ENCODE results near the gene SLC35F6.

The SLC35F6 gene

GRCh38 chr2:26764078-26764887, at the start of gene SLC35F6:
Gene SLC35F6 (plus strand): TSS chr2:26764284. CDS start chr2:26764350, 66 bp downstream.
- Histone ChIP-seq H3K4me3 (ENCODE audit: low read depth in 1 of 2, low read length in 2 of 2) (peak within 1 kb of the TSS; percentile 84 to 96), H3K27me3 (ENCODE audit: control insufficient read depth in 1 of 2, insufficient read depth in 2 of 2, low read length in 2 of 2) (no peaks in the 10 kb centered on the region), H3K27ac (ENCODE audit: low read depth, low read length) (peak within 1 kb of the TSS; percentile 95), H3K9me3 (ENCODE audit: low read length) (no peaks in the 10 kb centered on the region), H3K36me3 (ENCODE audit: insufficient read depth, low read length) (no peaks in the 10 kb centered on the region), H3K4me1 (ENCODE audit: insufficient read depth, low read length) (peaks cover 24% of the 10 kb centered on the region), H3K9ac (ENCODE audit: low read length) (peak within 1 kb of the TSS; percentile 85)

- no peaks in the 10 kb centered on the region for H3K36me3 ChIP-seq (ENCODE audit: insufficient read depth, low read length)
- H3K4me3 ChIP-seq (ENCODE audit: low read depth in 1 of 2, low read length in 2 of 2) = no peak overlapping the region
- no peak overlapping the region for H3K27ac ChIP-seq (ENCODE audit: low read depth, low read length)
- H3K9ac ChIP-seq (ENCODE audit: low read length) = no peak overlapping the region
- H3K27me3 ChIP-seq (ENCODE audit: control insufficient read depth in 1 of 2, insufficient read depth in 2 of 2, low read length in 2 of 2) = no peaks in the 10 kb centered on the region
- H3K9me3 ChIP-seq (ENCODE audit: low read length) = no peaks in the 10 kb centered on the region
- H3K4me1 ChIP-seq (ENCODE audit: insufficient read depth, low read length) = peaks cover 64% of the 10 kb centered on the region
These were observed 48.4 kb upstream of the SLC35F6 start for GRCh38 chr2:26715528-26716270.

GRCh38 chr2:26716340-26716739, 47.7 kb upstream of the SLC35F6 start:
- Histone ChIP-seq H3K4me1 (ENCODE audit: insufficient read depth, low read length) (peaks cover 64% of the 10 kb centered on the region), H3K27me3 (ENCODE audit: control insufficient read depth in 1 of 2, insufficient read depth in 2 of 2, low read length in 2 of 2) (no peaks in the 10 kb centered on the region), H3K9ac (ENCODE audit: low read length) (no peak overlapping the region), H3K9me3 (ENCODE audit: low read length) (no peaks in the 10 kb centered on the region), H3K4me3 (ENCODE audit: low read depth in 1 of 2, low read length in 2 of 2) (no peak overlapping the region), H3K27ac (ENCODE audit: low read depth, low read length) (no peak overlapping the region), H3K36me3 (ENCODE audit: insufficient read depth, low read length) (no peaks in the 10 kb centered on the region)

- Histone ChIP-seq H3K27ac (ENCODE audit: low read depth, low read length) (peak overlapping the region; percentile 27), H3K9ac (ENCODE audit: low read length) (no peak overlapping the region), H3K4me3 (ENCODE audit: low read depth in 1 of 2, low read length in 2 of 2) (no peak overlapping the region), H3K36me3 (ENCODE audit: insufficient read depth, low read length) (no peaks in the 10 kb centered on the region), H3K4me1 (ENCODE audit: insufficient read depth, low read length) (peaks cover 64% of the 10 kb centered on the region), H3K9me3 (ENCODE audit: low read length) (no peaks in the 10 kb centered on the region), H3K27me3 (ENCODE audit: control insufficient read depth in 1 of 2, insufficient read depth in 2 of 2, low read length in 2 of 2) (no peaks in the 10 kb centered on the region)
These were observed 47.3 kb upstream of the SLC35F6 start for GRCh38 chr2:26716769-26717168.

GRCh38 chr2:26717362-26717761, 46.7 kb upstream of the SLC35F6 start:
- H3K4me3 ChIP-seq (ENCODE audit: low read depth in 1 of 2, low read length in 2 of 2) = no peak overlapping the region
- no peak overlapping the region for H3K9ac ChIP-seq (ENCODE audit: low read length)
- no peaks in the 10 kb centered on the region for H3K9me3 ChIP-seq (ENCODE audit: low read length)
- H3K27me3 ChIP-seq (ENCODE audit: control insufficient read depth in 1 of 2, insufficient read depth in 2 of 2, low read length in 2 of 2) = no peaks in the 10 kb centered on the region
- H3K4me1 ChIP-seq (ENCODE audit: insufficient read depth, low read length) = peaks cover 63% of the 10 kb centered on the region
- H3K36me3 ChIP-seq (ENCODE audit: insufficient read depth, low read length) = no peaks in the 10 kb centered on the region
- H3K27ac ChIP-seq (ENCODE audit: low read depth, low read length) = peak overlapping the region; percentile 27

GRCh38 chr2:26718949-26719686, 45.0 kb upstream of the SLC35F6 start:
- Histone ChIP-seq H3K4me1 (ENCODE audit: insufficient read depth, low read length) (peaks cover 61% of the 10 kb centered on the region), H3K27ac (ENCODE audit: low read depth, low read length) (peak overlapping the region; percentile 40), H3K36me3 (ENCODE audit: insufficient read depth, low read length) (no peaks in the 10 kb centered on the region)

GRCh38 chr2:26720322-26721114, 43.6 kb upstream of the SLC35F6 start:
- Histone ChIP-seq H3K9me3 (ENCODE audit: low read length) (no peaks in the 10 kb centered on the region), H3K27me3 (ENCODE audit: control insufficient read depth in 1 of 2, insufficient read depth in 2 of 2, low read length in 2 of 2) (no peaks in the 10 kb centered on the region), H3K9ac (ENCODE audit: low read length) (peak overlapping the region; percentile 26), H3K36me3 (ENCODE audit: insufficient read depth, low read length) (no peaks in the 10 kb centered on the region), H3K4me1 (ENCODE audit: insufficient read depth, low read length) (peaks cover 71% of the 10 kb centered on the region), H3K4me3 (ENCODE audit: low read depth in 1 of 2, low read length in 2 of 2) (peak overlapping the region in 1 of 2 donors; percentile 17), H3K27ac (ENCODE audit: low read depth, low read length) (peak overlapping the region; percentile 79)

More at GRCh38 chr2:26718949-26719686, 45.0 kb upstream of the SLC35F6 start:
- Histone ChIP-seq H3K27me3 (ENCODE audit: control insufficient read depth in 1 of 2, insufficient read depth in 2 of 2, low read length in 2 of 2) (no peaks in the 10 kb centered on the region), H3K9me3 (ENCODE audit: low read length) (no peaks in the 10 kb centered on the region), H3K9ac (ENCODE audit: low read length) (no peak overlapping the region), H3K4me3 (ENCODE audit: low read depth in 1 of 2, low read length in 2 of 2) (no peak overlapping the region)

- Histone ChIP-seq H3K4me3 (ENCODE audit: low read depth in 1 of 2, low read length in 2 of 2) (peak overlapping the region in 1 of 2 donors; percentile 17), H3K9ac (ENCODE audit: low read length) (peak overlapping the region; percentile 26), H3K4me1 (ENCODE audit: insufficient read depth, low read length) (peaks cover 71% of the 10 kb centered on the region), H3K9me3 (ENCODE audit: low read length) (no peaks in the 10 kb centered on the region), H3K27ac (ENCODE audit: low read depth, low read length) (peak overlapping the region; percentile 79), H3K27me3 (ENCODE audit: control insufficient read depth in 1 of 2, insufficient read depth in 2 of 2, low read length in 2 of 2) (no peaks in the 10 kb centered on the region), H3K36me3 (ENCODE audit: insufficient read depth, low read length) (no peaks in the 10 kb centered on the region)
These were observed 42.7 kb upstream of the SLC35F6 start for GRCh38 chr2:26721115-26722032.

- Histone ChIP-seq H3K4me3 (ENCODE audit: low read depth in 1 of 2, low read length in 2 of 2) (no peak overlapping the region), H3K36me3 (ENCODE audit: insufficient read depth, low read length) (no peaks in the 10 kb centered on the region), H3K27ac (ENCODE audit: low read depth, low read length) (no peak overlapping the region), H3K9me3 (ENCODE audit: low read length) (no peaks in the 10 kb centered on the region), H3K27me3 (ENCODE audit: control insufficient read depth in 1 of 2, insufficient read depth in 2 of 2, low read length in 2 of 2) (no peaks in the 10 kb centered on the region), H3K4me1 (ENCODE audit: insufficient read depth, low read length) (peaks cover 71% of the 10 kb centered on the region), H3K9ac (ENCODE audit: low read length) (no peak overlapping the region)
These were observed 41.8 kb upstream of the SLC35F6 start for GRCh38 chr2:26722328-26722727.

GRCh38 chr2:26722911-26723310, 41.2 kb upstream of the SLC35F6 start:
- H3K36me3 ChIP-seq (ENCODE audit: insufficient read depth, low read length) = no peaks in the 10 kb centered on the region
- H3K4me3 ChIP-seq (ENCODE audit: low read depth in 1 of 2, low read length in 2 of 2) = no peak overlapping the region
- H3K9ac ChIP-seq (ENCODE audit: low read length) = no peak overlapping the region
- no peaks in the 10 kb centered on the region for H3K9me3 ChIP-seq (ENCODE audit: low read length)
- H3K27ac ChIP-seq (ENCODE audit: low read depth, low read length) = no peak overlapping the region
- H3K27me3 ChIP-seq (ENCODE audit: control insufficient read depth in 1 of 2, insufficient read depth in 2 of 2, low read length in 2 of 2) = no peaks in the 10 kb centered on the region
- peaks cover 71% of the 10 kb centered on the region for H3K4me1 ChIP-seq (ENCODE audit: insufficient read depth, low read length)

Measured in muscle layer of colon (tissue), 2 donors.